Lower leg skin (tissue), 3 donors: ENCODE results near the gene SH3YL1.

Experiments
- CTCF ChIP-seq, 3 donors: fragments of 450-650 bp; IDR thresholded peaks; one replicate each; pipeline ENCODE4 v1.5.1; 2016; ENCODE audit warnings: antibody characterized with exemption in 3 of 3, mild to moderate bottlenecking in 3 of 3, moderate library complexity in 2 of 3
- POLR2A ChIP-seq, 2 donors: fragments of 450-650 bp; IDR thresholded peaks; one replicate each; pipeline ENCODE4 v1.6.1; 2016 to 2017; ENCODE audit warnings: antibody characterized with exemption in 2 of 2, mild to moderate bottlenecking in 1 of 2, moderate library complexity in 1 of 2

GRCh38 chr2:180311-180710, 83.5 kb downstream of the SH3YL1 start:
- TF ChIP-seq CTCF (IDR thresholded peaks at IDR 0.05) (no peak), POLR2A (IDR thresholded peaks at IDR 0.05) (no peak)
